NOMO-1 treated with dmso at 0.1 percent for 144 hours (cell line): ENCODE measurements around the gene AMBP.

ENCODE experiments used
- DNase-seq: peaks from one replicate; lab custom pipeline; 2025; ENCODE audit not compliant: unreplicated experiment; lab: John Stamatoyannopoulos, UW

Gene AMBP

GRCh38 chr9:114112778-114113584 lies 34.9 kb upstream of the AMBP start:
- no peak for DNase-seq

- no peak for DNase-seq
These were observed 34.2 kb upstream of the AMBP start for GRCh38 chr9:114112325-114112724.

- DNase-seq, result no peak
These were observed 32.1 kb upstream of the AMBP start for GRCh38 chr9:114110180-114110579.

GRCh38 chr9:114109124-114109523 lies 31.0 kb upstream of the AMBP start:
- DNase-seq, result no peak

GRCh38 chr9:114108016-114108833 lies 30.1 kb upstream of the AMBP start:
- DNase-seq, result peak; percentile 28

- no peak for DNase-seq
These were observed 29.3 kb upstream of the AMBP start for GRCh38 chr9:114107286-114108001.

- DNase-seq, result no peak
These were observed 27.1 kb upstream of the AMBP start for GRCh38 chr9:114105236-114105635.

- no peak for DNase-seq
These were observed 24.4 kb upstream of the AMBP start for GRCh38 chr9:114102484-114102883.

- no peak for DNase-seq
These were observed 22.4 kb upstream of the AMBP start for GRCh38 chr9:114100536-114100935.

- no peak for DNase-seq
These were observed 21.7 kb upstream of the AMBP start for GRCh38 chr9:114099669-114100270.

- no peak for DNase-seq
These were observed 21.0 kb upstream of the AMBP start, which contains the start of gene KIF12 for GRCh38 chr9:114098936-114099668. TSS of gene KIF12 (minus strand) at chr9:114099292. CDS start at chr9:114099276, 16 bp downstream.

- no peak for DNase-seq
These were observed 20.2 kb upstream of the AMBP start for GRCh38 chr9:114098021-114098935.

GRCh38 chr9:114097613-114098020 lies 19.5 kb upstream of the AMBP start:
- no peak for DNase-seq

- DNase-seq, result no peak
These were observed 18.9 kb upstream of the AMBP start for GRCh38 chr9:114096866-114097612.

GRCh38 chr9:114096041-114096511 lies 18.0 kb upstream of the AMBP start:
- no peak for DNase-seq

- no peak for DNase-seq
These were observed 16.9 kb upstream of the AMBP start for GRCh38 chr9:114094971-114095370.

- no peak for DNase-seq
These were observed 15.8 kb upstream of the AMBP start for GRCh38 chr9:114093761-114094505.

GRCh38 chr9:114093031-114093471 lies 15.0 kb upstream of the AMBP start:
- DNase-seq, result no peak
